ENCODE results near the gene CBX7.

Gene CBX7

DNA sequence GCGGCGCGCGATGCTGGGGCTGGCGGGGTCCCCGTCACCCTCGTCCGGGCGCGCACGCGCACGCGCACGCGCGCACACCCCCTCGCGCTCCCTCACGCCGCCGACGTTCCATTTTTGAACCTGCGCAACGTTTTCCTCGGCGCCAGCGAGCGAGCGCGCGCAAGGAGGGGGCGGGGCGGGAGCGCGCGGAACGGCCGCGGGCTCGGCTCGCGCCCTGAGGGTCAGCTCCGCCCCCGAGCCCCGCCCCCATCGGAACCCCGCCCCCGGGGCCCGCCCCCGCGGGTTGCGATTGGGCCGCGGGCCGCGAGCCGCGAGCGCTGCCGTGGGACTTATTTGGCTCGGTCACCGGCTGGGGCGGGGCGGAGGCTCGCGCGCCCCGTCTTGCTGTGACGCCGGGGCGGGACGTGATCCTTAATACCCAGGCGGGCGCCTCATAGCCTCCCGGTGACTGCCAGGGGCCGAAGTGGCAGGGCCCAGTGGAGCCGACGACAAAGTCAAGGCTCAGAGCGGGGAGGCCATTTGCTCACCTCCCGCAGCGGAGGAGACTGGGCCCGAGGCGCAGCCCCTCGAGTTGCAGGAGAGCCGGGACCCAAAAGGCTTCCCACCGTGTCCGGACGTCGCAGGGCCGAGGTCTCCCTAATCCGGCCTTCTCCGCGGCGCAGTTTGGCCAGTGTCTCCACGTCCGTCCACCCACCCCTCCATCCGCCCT, at the start of gene CBX7:
CBX7 (minus strand) TSS at position 170 of the 709 bp plus-strand sequence. CDS start 236 bp downstream, outside the sequence.
- DNase-seq (ENCODE audit: low read depth in 2 of 3, low spot score in 2 of 3) = peak; percentile 77 to 96 (median 93)

DNA sequence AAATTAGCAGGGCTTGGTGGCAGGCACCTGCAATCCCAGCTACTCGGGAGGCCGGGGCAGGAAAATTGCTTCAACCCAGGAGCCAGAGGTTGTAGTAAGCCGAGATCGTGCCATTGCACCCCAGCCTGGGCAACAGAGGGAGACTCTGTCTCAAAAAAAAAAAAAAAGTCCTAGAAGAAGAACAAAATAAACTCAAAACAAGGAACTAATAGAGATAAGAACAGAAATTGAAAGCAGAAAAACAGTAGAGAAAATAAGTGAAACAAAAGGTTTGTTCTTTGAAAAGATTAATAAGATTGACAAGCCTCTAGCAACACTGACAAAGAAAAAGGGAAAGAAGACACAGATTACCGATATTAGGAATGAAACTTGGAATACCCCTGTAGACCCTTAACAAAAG, 45.1 kb upstream of the CBX7 start:
- DNase-seq (ENCODE audit: low read depth in 2 of 3, low spot score in 2 of 3) = no peak

DNA sequence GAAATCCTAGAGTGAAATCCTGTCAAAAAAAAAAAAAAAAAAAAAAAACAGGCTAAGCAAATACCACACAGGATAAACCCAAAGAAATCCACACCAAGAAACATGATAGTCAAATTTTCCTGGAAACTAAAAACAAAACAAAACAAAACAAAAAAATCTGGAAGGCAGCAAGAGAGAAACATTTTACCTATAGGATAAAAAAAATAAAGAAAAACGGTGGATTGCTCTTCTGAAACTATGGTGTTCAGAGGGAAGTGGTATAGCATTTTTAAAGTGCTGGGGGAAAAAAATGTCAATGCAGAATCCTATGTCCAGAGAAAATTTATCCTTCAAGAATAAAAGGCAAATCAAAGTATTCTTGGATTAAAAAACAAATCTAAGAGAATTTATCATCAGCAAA, 41.6 kb upstream of the CBX7 start:
- DNase-seq (ENCODE audit: low read depth in 2 of 3, low spot score in 2 of 3) = no peak

DNA sequence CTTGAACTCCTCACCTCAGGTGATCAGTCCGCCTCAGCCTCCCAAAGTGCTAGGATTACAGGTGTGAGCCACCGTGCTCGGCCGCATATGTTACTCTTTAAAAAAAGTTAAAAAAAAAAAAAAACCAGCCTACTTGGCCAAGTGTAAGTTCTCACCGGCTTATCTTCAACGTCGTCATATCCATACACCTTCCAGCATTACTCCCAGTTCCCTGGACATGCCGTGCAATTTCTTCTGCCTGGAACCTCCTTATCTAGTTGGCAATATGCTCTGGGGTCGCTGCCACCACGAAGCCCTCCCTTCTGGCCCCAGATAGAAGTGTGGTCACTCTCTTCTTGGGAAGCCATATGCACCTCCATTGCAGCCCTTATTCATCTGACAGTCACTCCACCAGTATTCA, 36.3 kb upstream of the CBX7 start:
- no peak for DNase-seq (ENCODE audit: low read depth in 2 of 3, low spot score in 2 of 3)

DNA sequence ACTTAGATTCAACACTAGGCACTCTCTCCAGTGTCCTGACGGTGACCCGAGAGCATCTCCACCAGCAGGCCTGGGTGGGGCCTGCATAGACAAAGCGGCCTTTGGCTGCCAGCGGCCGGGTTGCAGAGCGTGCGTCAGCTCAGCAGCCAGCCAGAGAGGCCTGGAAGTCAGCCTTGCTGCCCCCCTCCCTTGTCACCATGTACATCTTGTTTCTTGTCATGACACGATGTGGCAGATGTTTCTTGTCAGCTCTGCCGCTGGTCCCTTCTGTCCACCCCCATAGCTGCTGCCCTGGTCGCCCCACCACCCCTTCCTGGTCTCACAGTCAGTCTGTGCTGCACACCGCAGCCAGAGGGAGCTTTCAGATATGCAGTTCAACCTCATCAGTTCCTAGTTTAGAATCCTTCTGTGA, 33.1 kb upstream of the CBX7 start:
- DNase-seq (ENCODE audit: low read depth in 2 of 3, low spot score in 2 of 3) = no peak

DNA sequence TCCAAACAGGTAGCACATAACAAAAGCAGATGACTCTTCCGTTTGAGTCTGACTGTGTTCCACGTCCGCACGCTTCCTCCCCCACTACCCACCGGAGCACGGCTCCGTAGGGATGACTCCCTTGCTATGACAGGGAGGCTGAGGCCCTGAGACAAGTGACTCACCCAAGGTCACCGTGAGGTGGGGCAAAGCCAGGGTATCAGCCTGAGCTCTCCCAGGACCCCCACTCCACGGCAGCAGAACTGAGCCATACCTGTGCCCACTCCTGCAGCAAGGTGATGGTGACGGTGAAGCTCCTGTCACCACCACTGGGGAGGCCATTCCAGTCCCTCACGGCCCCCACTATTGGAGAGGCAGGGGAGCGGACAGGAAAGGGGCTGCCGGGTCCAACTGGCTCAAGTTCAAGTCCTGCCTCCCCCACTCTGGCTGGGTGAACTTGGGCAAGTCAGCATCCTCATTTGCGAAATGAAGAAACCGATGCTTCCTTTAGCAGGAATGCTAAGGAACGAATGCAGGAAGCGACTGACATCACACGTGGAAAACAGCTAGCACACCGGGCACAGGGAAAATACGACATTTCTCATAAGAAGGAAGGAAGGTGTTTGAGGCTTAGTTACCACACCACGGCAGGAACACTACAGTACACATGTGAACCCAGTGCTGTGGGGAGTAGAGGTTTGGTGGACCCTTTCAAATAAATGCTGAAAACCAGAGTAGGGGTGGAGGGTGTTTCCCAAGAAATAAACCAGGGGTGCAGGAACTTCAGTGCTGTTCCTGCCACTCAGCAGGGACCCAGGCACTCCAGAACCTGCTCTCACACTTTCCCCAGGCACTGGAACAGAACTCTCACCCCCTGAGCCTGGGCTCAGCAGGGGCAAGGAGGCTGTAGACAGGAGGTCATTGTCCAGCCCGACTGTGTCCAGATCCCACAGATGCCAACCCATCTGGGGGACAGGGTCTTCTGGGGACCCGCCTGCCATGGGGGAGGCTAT, 32.4 kb upstream of the CBX7 start:
- DNase-seq (ENCODE audit: low read depth in 2 of 3, low spot score in 2 of 3) = no peak

DNA sequence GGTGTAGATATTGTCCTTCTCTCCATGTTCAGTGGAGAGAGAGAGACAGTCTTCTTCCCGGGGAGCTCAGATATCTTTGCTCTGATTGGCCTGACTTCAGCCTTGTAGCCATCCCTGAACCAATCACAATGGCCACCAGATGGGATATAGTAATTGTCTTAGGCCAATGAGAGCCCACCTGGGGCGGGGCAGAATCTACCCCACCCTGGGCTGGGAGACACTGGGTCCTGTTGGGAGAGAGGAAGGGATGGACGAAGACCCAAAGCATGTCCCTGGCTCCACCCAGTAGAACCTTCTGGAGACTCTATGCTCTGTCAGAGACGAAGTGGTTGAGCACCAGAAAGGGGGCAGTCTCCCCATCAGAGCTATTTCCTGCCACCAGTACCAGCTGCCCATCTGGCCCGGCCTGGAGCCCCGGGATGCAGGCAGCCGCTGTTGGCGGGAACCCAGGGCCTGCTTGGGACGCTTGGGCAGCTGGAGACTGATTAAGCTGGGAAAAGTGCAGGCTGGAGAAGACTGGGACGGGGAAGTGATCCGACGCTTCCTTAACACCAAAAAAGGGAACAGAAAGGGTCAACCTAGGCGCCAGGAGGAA, 31.6 kb upstream of the CBX7 start:
- DNase-seq (ENCODE audit: low read depth in 2 of 3, low spot score in 2 of 3) = no peak

DNA sequence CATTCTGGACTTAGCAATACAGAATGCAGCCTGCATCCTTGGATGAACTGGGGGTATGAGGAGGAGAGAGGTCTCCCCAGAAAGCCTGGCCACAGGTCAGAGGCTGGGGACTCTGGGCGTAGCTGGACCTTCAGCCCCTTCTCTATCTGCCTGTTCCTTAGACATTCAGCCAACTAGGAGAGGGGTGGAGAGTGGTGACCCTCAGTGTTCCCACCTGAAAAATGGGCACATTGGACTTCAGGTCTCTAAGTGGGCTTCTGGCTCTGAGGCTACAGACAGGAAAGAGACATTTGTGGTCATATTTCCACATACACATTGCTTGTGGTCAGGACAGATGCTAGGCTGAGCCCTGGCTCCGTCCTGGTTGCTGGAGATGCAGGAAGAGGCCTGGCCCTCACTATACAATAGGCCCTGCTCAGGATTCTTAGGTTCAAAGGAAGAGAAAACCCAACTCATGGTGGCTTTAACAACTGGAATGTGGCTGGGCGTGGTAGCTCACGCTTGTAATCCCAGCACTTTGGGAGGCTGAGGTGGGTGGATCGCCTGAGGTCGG, 30.1 kb upstream of the CBX7 start:
- no peak for DNase-seq (ENCODE audit: low read depth in 2 of 3, low spot score in 2 of 3)

DNA sequence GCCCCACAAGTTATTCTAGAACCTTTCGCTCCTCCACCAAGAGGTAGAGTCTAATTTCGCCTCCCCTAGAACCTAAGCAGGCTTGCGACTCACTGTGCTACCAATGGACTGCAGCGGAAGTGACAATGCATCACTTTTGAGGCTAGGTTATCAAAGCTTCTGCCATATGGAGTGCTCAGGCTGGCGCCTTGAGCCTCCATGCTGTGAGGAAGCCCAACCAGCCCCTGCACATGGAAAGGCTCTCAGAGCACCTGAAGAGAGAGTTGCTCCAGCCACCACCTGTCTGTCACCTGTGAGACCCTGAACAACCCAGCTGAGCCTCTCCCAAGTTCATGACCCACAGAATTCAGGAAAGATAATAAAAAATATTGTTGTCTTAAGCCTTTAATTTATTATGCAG, 29.3 kb upstream of the CBX7 start:
- no peak for DNase-seq (ENCODE audit: low read depth in 2 of 3, low spot score in 2 of 3)

DNA sequence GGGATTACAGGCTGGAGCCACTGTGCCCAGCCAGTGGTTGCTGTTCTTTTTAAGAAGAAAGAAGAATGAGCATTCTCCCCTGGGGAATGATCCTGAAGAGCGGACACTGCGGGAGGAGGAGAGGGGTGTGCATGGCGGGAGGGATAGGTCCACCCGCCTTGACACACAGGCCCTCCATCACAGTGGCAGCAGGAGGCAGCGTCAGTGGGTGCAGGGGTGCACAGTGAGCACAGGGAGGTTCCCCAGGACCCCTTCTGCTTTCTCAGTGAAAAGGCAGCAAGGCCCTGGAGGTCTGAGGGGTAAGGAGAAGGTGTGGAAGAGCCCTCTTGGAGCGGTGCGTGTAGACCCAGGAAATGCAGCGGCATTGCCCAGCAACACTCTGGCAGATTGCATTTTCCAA, 28.9 kb upstream of the CBX7 start:
- DNase-seq (ENCODE audit: low read depth in 2 of 3, low spot score in 2 of 3) = no peak

DNA sequence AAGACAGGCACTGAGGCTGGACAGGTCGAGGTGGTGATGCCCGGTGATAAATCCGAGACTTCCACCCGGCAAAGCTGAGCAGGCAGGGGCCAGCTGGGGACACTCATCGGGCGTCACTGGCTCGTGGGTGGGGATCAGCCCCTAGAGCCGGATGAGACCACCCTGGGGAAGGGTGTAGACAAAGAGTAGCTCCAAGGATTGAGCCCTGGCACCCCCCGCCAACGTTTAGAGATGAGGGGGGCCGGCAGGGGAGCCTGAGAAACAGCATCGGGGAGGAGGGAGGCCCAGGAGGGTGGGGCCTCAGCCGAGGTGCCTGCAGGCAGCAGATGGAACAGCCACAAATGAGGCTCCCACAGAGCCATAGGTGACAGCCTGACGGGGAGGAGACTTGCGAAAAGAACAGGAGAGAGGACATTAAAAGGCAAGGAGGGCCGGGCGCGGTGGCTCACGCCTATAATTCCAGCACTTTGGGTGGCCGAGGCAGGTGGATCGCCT, 27.4 kb upstream of the CBX7 start:
- no peak for DNase-seq (ENCODE audit: low read depth in 2 of 3, low spot score in 2 of 3)

DNA sequence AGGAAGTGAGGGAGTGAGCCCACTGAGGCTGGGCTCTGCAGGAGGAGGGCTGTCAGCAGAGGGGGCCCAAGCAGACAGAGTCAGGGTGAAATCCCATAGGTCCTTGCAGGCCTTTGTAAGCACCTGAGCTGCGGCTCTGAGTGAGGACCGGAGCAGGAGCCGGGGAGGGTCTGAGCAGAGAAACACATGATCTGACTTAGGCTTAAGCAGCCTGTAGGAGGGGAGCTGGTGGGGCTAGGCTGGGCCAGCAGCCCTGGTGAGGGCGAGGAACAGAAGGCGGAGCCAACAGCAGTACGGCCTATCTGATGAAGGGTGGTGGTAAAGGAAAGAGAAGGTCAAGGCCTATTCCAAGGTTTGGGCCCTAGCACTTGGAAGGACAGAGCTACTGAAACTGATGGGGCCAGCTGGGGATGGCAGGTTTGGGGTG, 26.9 kb upstream of the CBX7 start:
- no peak for DNase-seq (ENCODE audit: low read depth in 2 of 3, low spot score in 2 of 3)

DNA sequence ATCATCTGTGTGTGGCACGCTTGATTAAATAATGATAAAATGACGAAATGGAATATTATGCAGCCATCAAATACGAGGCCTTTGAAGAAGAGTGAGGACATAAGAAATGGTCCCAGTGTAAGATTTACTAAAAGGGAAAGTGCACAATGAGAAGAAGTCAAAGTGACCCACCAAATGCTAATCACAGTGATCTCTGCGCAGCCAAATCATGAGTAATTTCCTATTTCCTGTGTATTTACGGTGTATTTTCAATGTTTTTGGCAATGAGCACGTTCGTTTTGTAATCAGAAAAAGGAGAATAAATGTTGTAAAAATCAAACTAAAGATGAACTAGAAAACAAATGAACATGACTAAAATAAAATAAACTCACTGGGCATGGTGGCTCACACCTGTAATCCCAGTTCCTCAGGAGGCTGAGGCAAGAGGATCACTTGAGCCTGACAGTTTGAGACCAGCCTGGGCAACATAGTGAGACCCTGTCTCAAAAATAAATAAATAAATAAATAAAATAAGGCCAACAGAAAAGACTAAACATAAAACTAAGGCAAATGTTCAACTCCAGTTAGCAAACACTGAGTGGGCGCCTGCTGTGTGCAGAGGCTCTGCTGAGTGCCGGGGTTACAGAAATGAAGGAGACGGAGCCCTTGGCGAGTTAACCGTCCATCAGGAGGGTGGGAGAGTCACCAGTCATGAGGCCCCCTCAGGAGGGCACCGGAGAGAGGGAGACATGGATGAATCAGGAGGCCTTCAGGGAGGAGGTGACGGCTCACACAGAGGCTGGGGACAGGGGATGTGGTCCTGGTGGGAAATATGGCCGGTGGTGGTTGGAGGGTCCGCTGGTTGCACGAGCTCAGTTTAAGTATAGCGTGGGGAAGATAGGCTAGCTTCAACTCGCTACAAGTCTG, 26.0 kb upstream of the CBX7 start:
- no peak for DNase-seq (ENCODE audit: low read depth in 2 of 3, low spot score in 2 of 3)

DNA sequence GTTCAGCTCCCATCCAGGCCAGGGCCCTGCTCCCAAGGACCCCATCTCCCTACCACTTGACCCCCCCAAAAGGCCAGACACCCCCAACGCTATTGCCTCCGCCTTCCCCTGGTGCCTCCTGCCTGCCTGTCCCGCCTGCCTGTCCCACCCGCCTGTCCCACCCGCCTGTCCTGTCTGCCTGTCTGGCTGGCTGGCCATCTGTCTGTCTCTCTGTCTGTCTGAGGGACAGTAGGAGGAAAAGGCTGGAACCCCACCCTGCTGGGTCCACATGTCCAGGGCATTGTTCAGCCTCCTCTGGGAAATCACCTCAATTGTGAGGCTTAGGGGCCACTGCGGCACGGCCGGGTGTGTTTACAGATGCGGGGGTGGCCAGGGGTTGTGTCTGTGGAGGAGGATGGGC, 25.3 kb upstream of the CBX7 start:
- DNase-seq (ENCODE audit: low read depth in 2 of 3, low spot score in 2 of 3) = no peak

DNA sequence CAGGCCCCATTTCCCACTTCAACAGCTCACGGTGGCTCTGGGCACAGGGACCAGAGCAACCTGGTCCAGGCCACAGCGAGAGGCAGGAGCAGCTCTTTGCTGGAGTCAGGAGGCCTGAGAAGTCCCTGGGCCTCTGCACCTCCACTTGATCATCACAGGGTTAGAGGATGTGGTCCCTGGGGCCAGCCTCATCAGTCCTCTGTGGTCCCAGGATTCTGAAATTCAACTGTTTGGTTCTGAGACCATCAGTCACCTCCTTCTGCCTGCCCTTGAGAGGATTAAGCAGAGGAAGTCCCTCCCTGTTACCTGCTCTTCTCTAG, 24.9 kb upstream of the CBX7 start:
- no peak for DNase-seq (ENCODE audit: low read depth in 2 of 3, low spot score in 2 of 3)

DNA sequence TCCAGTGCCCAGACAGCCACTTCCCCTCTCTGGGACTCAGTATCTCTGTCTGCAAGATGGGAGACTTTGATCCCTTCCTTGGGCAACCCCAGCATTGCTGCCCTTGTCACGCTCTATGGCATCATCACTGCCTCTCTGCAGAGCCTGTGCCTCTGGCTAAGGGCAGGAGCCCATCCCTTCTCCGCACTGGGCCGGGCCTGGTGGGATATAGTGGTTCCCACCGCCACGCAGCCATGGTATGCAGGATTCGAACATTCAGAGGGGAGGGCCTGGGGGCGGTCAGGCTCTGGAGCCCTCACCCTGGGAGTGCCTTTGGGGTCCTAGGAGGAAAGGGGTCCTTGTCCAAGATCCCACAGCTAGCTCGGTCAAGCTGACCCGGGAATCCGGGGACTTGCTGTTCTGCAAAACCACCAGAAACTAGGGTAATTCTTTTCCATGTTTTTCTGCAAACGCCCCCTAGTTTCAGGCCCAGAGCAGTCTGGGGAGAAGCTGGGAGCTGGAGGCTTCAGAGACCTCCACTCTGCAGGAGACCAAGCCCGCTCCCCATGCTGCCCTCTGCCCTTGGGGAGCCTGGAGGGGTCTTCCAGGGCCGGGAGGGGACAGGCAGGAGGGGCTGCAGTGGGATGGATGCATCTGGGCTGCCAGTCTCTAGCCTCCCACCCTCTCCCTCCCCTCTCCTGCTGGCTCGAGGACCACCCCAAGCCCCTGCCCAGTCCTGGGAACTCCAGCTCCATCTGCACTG, 24.4 kb upstream of the CBX7 start:
- DNase-seq (ENCODE audit: low read depth in 2 of 3, low spot score in 2 of 3) = no peak

DNA sequence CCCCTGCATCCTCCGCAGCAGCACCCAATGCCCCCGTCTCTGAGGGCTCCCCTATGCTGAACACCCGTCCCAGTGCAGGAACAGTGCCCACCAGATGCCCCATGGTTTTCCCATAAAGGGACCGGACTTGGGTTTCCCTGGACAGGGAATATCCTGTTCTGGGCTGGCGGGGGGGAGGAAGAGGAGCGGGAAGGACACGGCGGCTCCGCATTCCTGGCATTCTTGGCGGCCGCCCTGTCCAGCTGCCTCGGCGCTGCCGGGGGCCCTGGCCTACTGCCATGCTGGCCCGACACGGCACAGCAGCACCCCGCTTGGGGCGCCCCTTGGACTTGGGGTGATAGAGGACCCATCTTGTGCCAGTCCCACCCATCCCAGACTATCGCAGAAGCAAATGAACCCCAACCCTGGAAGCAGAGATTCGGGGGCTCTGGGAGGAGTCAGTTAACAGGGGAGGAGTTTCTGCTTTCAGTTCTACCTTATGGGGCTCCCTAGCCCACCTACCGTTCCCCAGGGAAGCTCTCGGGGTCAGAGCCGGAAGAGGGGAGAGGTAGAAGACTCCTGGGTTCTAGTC, 23.7 kb upstream of the CBX7 start:
- no peak for DNase-seq (ENCODE audit: low read depth in 2 of 3, low spot score in 2 of 3)

DNA sequence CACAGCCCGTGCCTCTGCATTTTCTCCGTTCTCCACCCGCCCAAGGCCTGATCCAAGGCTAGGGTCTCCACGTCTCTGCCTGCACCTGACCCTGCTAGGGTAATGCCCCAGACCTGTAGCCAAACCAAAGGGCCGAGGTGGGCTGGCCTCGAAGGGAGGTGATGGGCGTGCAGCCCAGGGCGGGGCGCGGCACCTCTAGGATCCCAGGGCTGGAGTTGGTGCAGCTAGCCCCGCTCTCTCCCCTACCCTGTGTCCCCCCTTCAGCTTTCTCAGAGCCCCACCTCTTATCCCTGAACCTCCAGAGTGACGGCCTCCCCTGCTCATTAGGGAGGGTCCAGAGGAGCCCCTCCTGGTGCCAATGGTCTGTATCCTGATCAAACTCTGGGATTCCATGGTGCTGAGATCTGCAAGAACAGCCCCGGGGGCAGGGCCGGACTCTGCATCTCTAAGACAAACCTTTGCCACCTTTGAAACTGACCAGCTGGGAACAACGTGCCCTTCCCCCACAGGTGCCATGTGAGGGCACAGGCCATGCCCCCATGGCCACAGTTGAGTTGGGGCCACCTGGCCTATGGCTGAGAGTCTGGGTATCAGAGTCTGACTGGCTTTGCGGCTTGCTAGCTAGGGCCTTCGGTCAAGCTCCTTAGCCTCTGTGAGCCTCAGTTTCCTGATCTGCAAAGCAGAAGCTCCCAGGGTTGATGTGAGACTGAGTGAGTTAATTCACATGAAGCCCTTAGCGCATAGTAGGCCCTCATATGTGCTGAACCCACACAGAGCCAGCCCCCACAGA, 23.1 kb upstream of the CBX7 start:
- no peak for DNase-seq (ENCODE audit: low read depth in 2 of 3, low spot score in 2 of 3)

All from activated CD8-positive, alpha-beta memory T cell treated with anti-CD3 and anti-CD28 coated beads for 48 hours (primary cell).